Dermis microvascular lymphatic vessel endothelial cell (primary cell): ENCODE results near the gene DENND4C. TPM values are rescaled to one million over a fixed set of nuclear protein-coding genes. Genes with fewer than 3 reads are reported as not detected.
A peak's percentile ranks its signal among the peaks of the same experiment; 100 is the strongest.
"Not testable (repeated sequence)": the region's sequence is repeated elsewhere in the genome, so short reads cannot be mapped to it uniquely, and the experiment has no call there.

Source experiments
- DNase-seq, 2 donors: peaks; one replicate each; pipeline versions ENCODE4 v3.0.0 to v3.0.0-alpha.2; 2010; ENCODE audit warnings: low read depth in 2 of 2
- total RNA-seq: library from RNA; depleted of rRNA; stranded (reverse); fragments of >200 nt; gene quantifications from 2 replicates; pipeline ENCODE4 v1.2.1, GENCODE V29; 2014

Gene DENND4C
- total RNA-seq, 1 donor from 2014 or later = 66.8 TPM

- DNase-seq = peak in 1 of 2 donors; percentile 47
Measured at GRCh38 chr9:19409401-19410194, 179.1 kb downstream of the DENND4C start.

- no peak for DNase-seq
Measured at GRCh38 chr9:19410195-19410503, 179.7 kb downstream of the DENND4C start.

- DNase-seq = no peak
Measured at GRCh38 chr9:19410594-19410993, 180.1 kb downstream of the DENND4C start.

- peak in 1 of 2 donors; percentile 50 for DNase-seq
Measured at GRCh38 chr9:19411316-19411715, 180.8 kb downstream of the DENND4C start.

- not testable (repeated sequence) for DNase-seq
Measured at GRCh38 chr9:19413456-19413855, 183.0 kb downstream of the DENND4C start.

GRCh38 chr9:19416143-19416542, 185.7 kb downstream of the DENND4C start:
- no peak for DNase-seq

- DNase-seq = no peak
Measured at GRCh38 chr9:19420877-19421276, 190.4 kb downstream of the DENND4C start.

Other genes starting within 250 kb of the DENND4C start
- gene SAXO1, start 197.5 kb upstream of the DENND4C start, total RNA-seq = not detected in 2 replicates
- 28.1 and 53.9 TPM in 2 replicates for gene RRAGA, start 181.3 kb upstream of the DENND4C start, total RNA-seq
- gene HAUS6, start 127.8 kb upstream of the DENND4C start, total RNA-seq = 11.6 and 12.8 TPM in 2 replicates
- 78.1 and 188 TPM in 2 replicates for gene PLIN2, start 103.2 kb upstream of the DENND4C start, total RNA-seq
- gene RPS6, start 149.5 kb downstream of the DENND4C start, total RNA-seq = 1,429 and 1,656 TPM in 2 replicates
- gene ACER2, start 178.3 kb downstream of the DENND4C start, total RNA-seq = 5.0 and 7.8 TPM in 2 replicates